OCI-LY3 (cell line): Measurements from ENCODE around the gene DLX2.

ENCODE experiments used
- EZH2phosphoT487 ChIP-seq: fragments of 200-600 bp; shearing (Covaris generic); IDR thresholded peaks from 2 replicates; pipeline ENCODE4 v1.6.1; 2018; ENCODE audit warnings: antibody characterized with exemption, mixed run types, low read depth
- TF ChIP-seq, protein P1 (sequence below): fragments of 200-600, 300-600 bp; sonication (generic); IDR thresholded peaks from 2 replicates; pipeline ENCODE4 v1.5.1; 2014; ENCODE audit warnings: antibody characterized with exemption, low read length, low read depth

GRCh38 chr2:172091000-172091641 lies 11.6 kb downstream of the DLX2 start:
- TF ChIP-seq, protein P1, sequence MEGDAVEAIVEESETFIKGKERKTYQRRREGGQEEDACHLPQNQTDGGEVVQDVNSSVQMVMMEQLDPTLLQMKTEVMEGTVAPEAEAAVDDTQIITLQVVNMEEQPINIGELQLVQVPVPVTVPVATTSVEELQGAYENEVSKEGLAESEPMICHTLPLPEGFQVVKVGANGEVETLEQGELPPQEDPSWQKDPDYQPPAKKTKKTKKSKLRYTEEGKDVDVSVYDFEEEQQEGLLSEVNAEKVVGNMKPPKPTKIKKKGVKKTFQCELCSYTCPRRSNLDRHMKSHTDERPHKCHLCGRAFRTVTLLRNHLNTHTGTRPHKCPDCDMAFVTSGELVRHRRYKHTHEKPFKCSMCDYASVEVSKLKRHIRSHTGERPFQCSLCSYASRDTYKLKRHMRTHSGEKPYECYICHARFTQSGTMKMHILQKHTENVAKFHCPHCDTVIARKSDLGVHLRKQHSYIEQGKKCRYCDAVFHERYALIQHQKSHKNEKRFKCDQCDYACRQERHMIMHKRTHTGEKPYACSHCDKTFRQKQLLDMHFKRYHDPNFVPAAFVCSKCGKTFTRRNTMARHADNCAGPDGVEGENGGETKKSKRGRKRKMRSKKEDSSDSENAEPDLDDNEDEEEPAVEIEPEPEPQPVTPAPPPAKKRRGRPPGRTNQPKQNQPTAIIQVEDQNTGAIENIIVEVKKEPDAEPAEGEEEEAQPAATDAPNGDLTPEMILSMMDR: no peak
- TF ChIP-seq EZH2phosphoT487: no peak
